ENCODE measurements around the gene EPN1.

DNA sequence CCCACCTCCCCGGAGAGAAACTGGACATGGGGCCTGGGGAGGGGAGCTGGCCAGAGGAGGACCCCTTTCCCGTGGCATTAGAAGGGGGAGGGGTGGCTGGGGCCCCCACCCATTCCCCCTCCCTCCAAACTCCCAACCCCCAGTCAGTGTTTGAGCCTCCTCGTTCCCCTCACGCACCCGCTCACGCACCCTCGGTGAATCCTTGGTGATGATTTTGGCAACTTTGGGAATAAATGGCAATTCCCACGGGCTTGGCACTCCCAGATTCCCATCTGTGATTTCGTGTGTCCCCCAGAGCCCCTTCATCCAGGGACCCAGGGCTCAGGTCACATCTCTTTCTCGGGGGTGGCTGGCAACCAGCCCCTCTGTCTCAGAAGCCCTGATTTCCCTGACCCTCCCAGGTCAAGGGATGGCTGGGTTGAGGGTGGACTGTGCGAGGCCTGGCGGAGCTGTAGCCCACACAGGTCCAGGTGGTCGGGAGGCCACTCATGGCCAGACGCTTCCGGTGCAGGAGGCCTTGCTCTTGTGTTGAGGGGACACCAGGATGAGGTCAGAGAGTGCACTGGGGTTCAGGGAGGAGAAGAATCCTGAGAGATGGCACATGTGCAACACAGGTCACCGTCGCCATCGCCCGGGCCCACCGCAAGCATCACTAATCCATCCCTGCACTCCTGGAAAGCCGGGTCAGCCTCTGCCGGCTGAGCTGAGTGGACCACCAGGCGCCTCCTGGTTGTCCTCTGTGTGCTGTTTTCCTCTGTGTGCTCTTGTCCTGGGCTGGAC is 20.7 kb downstream of the EPN1 start:
- TF ChIP-seq POLR2A (IDR thresholded peaks at IDR 0.05) (no peak), POLR2AphosphoS5 (IDR thresholded peaks at IDR 0.05) (no peak)
- TF ChIP-seq, protein P1, sequence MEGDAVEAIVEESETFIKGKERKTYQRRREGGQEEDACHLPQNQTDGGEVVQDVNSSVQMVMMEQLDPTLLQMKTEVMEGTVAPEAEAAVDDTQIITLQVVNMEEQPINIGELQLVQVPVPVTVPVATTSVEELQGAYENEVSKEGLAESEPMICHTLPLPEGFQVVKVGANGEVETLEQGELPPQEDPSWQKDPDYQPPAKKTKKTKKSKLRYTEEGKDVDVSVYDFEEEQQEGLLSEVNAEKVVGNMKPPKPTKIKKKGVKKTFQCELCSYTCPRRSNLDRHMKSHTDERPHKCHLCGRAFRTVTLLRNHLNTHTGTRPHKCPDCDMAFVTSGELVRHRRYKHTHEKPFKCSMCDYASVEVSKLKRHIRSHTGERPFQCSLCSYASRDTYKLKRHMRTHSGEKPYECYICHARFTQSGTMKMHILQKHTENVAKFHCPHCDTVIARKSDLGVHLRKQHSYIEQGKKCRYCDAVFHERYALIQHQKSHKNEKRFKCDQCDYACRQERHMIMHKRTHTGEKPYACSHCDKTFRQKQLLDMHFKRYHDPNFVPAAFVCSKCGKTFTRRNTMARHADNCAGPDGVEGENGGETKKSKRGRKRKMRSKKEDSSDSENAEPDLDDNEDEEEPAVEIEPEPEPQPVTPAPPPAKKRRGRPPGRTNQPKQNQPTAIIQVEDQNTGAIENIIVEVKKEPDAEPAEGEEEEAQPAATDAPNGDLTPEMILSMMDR (IDR thresholded peaks at IDR 0.05): no peak
